Keratinocyte (primary cell): ENCODE measurements around the gene SORBS1. TPM values are rescaled to one million over a fixed set of nuclear protein-coding genes. Genes with fewer than 3 reads are reported as not detected.

Experiments used
- DNase-seq: peaks from one replicate; pipeline ENCODE4 v3.0.0-alpha.2; 2011; ENCODE audit warnings: low read depth, missing footprints, low spot score
- FAIRE-seq: peaks from 2 replicates; lab custom pipeline; 2011; peaks lifted over from hg19 to GRCh38; lab: Jason Lieb, UNC
- H2AFZ ChIP-seq: 2 replicates; pipeline ENCODE4 v1.6.0; 2012; ENCODE audit warnings: low read length, control low read depth, inconsistent platforms; ENCODE audit not compliant: control insufficient read depth
- H3K27ac ChIP-seq: 2 replicates; pipeline ENCODE4 v1.5.1; 2011; ENCODE audit warnings: low read length; ENCODE audit not compliant: control insufficient read depth, insufficient read depth
- H3K27me3 ChIP-seq: 3 replicates; pipeline ENCODE4 v1.6.0; 2011; ENCODE audit warnings: low read length; ENCODE audit not compliant: control insufficient read depth, insufficient read depth; ENCODE audit errors: extremely low read depth
- H3K36me3 ChIP-seq, 2 experiments: 2 replicates in 1 of 2; 3 replicates in 1 of 2; pipeline ENCODE4 v1.5.1; 2011; ENCODE audit warnings: low read length in 2 of 2, mild to moderate bottlenecking in 1 of 2; ENCODE audit not compliant: control insufficient read depth in 2 of 2, insufficient read depth in 2 of 2; ENCODE audit errors: extremely low read depth in 1 of 2
- H3K4me1 ChIP-seq: 3 replicates; pipeline ENCODE4 v1.5.1; 2011; ENCODE audit warnings: low read length; ENCODE audit not compliant: control insufficient read depth, insufficient read depth; ENCODE audit errors: extremely low read depth
- H3K4me2 ChIP-seq: 3 replicates; pipeline ENCODE4 v1.6.0; 2011; ENCODE audit warnings: low read depth, low read length; ENCODE audit not compliant: control insufficient read depth, insufficient read depth; ENCODE audit errors: extremely low read depth
- H3K4me3 ChIP-seq, 3 experiments: fragments of 200-600 bp in 1 of 3; sonication (generic) in 1 of 3; 2 replicates in 2 of 3; 3 replicates in 1 of 3; pipeline ENCODE4 v1.5.1; 2011 to 2016; ENCODE audit warnings: low read length in 3 of 3, mild to moderate bottlenecking in 3 of 3, control low read depth in 2 of 3, inconsistent platforms in 1 of 3, low read depth in 1 of 3, mixed read lengths in 1 of 3, mixed run types in 1 of 3, moderate library complexity in 1 of 3; ENCODE audit not compliant: control insufficient read depth in 2 of 3, insufficient read depth in 2 of 3; ENCODE audit errors: extremely low read depth in 1 of 3
- H3K79me2 ChIP-seq: 2 replicates; pipeline ENCODE4 v1.6.0; 2012; ENCODE audit warnings: low read length; ENCODE audit not compliant: control insufficient read depth, insufficient read depth
- H3K9ac ChIP-seq: 3 replicates; pipeline ENCODE4 v1.6.0; 2011; ENCODE audit warnings: low read length; ENCODE audit not compliant: control insufficient read depth, insufficient read depth; ENCODE audit errors: extremely low read depth
- H3K9me1 ChIP-seq: 3 replicates; pipeline ENCODE4 v1.6.0; 2011; ENCODE audit warnings: low read length; ENCODE audit not compliant: control insufficient read depth, insufficient read depth; ENCODE audit errors: extremely low read depth
- H3K9me3 ChIP-seq: 2 replicates; pipeline ENCODE4 v1.5.1; 2012; ENCODE audit warnings: low read depth, low read length; ENCODE audit not compliant: control insufficient read depth
- H4K20me1 ChIP-seq: 3 replicates; pipeline ENCODE4 v1.6.0; 2011; ENCODE audit warnings: low read length; ENCODE audit not compliant: control insufficient read depth, insufficient read depth; ENCODE audit errors: extremely low read depth
- EZH2 ChIP-seq: IDR thresholded peaks from one replicate; pipeline ENCODE4 v1.6.1; 2012; ENCODE audit warnings: inconsistent platforms, mild to moderate bottlenecking, low read length, moderate library complexity
- dilution Hi-C: fragments of 300-500 bp; cut with MboI; formaldehyde crosslinking; loops from one replicate; pipeline ENCODE4 v1.7.0; 2020; ENCODE audit warnings: low sequenced_read_pairs; ENCODE audit not compliant: extremely low pct_ligation_motif_present
- polyA plus RNA-seq, 5 experiments: library from polyadenylated mRNA; depleted of rRNA in 3 of 5; stranded (reverse) in 3 of 5; stranded (forward) in 1 of 5; unstranded in 1 of 5; fragments of >200 nt; gene quantifications; 1 replicate in 1 of 5; 2 replicates in 3 of 5; 3 replicates in 1 of 5; pipeline versions ENCODE4 v1.2.1 to v1.2.3, GENCODE V29; 2011 to 2012; ENCODE audit warnings: missing spikeins in 2 of 5, low read depth in 1 of 5, low replicate concordance in 1 of 5
- TF ChIP-seq, protein P1 (sequence below), 3 experiments: IDR thresholded peaks in 1 of 3; conservative IDR thresholded peaks in 1 of 3; optimal IDR thresholded peaks in 1 of 3; 2 replicates in 2 of 3; 3 replicates in 1 of 3; pipeline versions ENCODE3 to v1.5.1; 2011; ENCODE audit warnings: low read length in 3 of 3, mild to moderate bottlenecking in 3 of 3, moderate library complexity in 2 of 3, control low read depth in 1 of 3, inconsistent platforms in 1 of 3; ENCODE audit not compliant: insufficient read depth in 2 of 3; ENCODE audit errors: extremely low read depth in 1 of 3

SORBS1 gene
- polyA plus RNA-seq, 1 donor (not counting 4 experiments of a cell fraction or from before 2014, with no cell fraction given): 0.42 TPM

GRCh38 chr10:95397747-95398146 is 163.4 kb downstream of the SORBS1 start:
- Histone ChIP-seq H3K9me1 (no peaks in the 10 kb centered on the region), H3K4me3 (no peak overlapping the region), H3K36me3 (no peaks in the 10 kb centered on the region), H3K4me1 (peaks cover 16% of the 10 kb centered on the region), H2AFZ (no peak overlapping the region), H3K9ac (no peak overlapping the region), H4K20me1 (no peaks in the 10 kb centered on the region), H3K27me3 (no peaks in the 10 kb centered on the region), H3K79me2 (no peaks in the 10 kb centered on the region), H3K4me2 (no peak overlapping the region), H3K9me3 (no peaks in the 10 kb centered on the region), H3K27ac (no peak overlapping the region)
- no peak for FAIRE-seq
- dilution Hi-C loops: no loop called here
- no peak for TF ChIP-seq EZH2
- TF ChIP-seq, protein P1, sequence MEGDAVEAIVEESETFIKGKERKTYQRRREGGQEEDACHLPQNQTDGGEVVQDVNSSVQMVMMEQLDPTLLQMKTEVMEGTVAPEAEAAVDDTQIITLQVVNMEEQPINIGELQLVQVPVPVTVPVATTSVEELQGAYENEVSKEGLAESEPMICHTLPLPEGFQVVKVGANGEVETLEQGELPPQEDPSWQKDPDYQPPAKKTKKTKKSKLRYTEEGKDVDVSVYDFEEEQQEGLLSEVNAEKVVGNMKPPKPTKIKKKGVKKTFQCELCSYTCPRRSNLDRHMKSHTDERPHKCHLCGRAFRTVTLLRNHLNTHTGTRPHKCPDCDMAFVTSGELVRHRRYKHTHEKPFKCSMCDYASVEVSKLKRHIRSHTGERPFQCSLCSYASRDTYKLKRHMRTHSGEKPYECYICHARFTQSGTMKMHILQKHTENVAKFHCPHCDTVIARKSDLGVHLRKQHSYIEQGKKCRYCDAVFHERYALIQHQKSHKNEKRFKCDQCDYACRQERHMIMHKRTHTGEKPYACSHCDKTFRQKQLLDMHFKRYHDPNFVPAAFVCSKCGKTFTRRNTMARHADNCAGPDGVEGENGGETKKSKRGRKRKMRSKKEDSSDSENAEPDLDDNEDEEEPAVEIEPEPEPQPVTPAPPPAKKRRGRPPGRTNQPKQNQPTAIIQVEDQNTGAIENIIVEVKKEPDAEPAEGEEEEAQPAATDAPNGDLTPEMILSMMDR (optimal IDR thresholded peaks at IDR 0.05 in 1 of 3, IDR thresholded peaks at IDR 0.05 in 1 of 3, conservative IDR thresholded peaks at IDR 0.05 in 1 of 3; ENCODE audit: extremely low read depth in 1 of 3, insufficient read depth in 2 of 3, low read length in 3 of 3): no peak
- no peak for DNase-seq

GRCh38 chr10:95395947-95396449 is 165.2 kb downstream of the SORBS1 start:
- no peak overlapping the region for H3K27ac ChIP-seq
- H3K9me3 ChIP-seq: no peaks in the 10 kb centered on the region
- no peak overlapping the region for H3K4me3 ChIP-seq
- no peak for TF ChIP-seq EZH2
- TF ChIP-seq, protein P1 (optimal IDR thresholded peaks at IDR 0.05 in 1 of 3, IDR thresholded peaks at IDR 0.05 in 1 of 3, conservative IDR thresholded peaks at IDR 0.05 in 1 of 3; ENCODE audit: extremely low read depth in 1 of 3, insufficient read depth in 2 of 3, low read length in 3 of 3): no peak
- DNase-seq (no peak), FAIRE-seq (no peak)
- no peak overlapping the region for H3K4me2 ChIP-seq
- H3K9me1 ChIP-seq: no peaks in the 10 kb centered on the region
- no peaks in the 10 kb centered on the region for H4K20me1 ChIP-seq
- no peaks in the 10 kb centered on the region for H3K79me2 ChIP-seq
- dilution Hi-C loops: no loop called here
- H3K36me3 ChIP-seq: no peaks in the 10 kb centered on the region
- no peak overlapping the region for H2AFZ ChIP-seq
- H3K27me3 ChIP-seq: no peaks in the 10 kb centered on the region
- H3K4me1 ChIP-seq: peaks cover 16% of the 10 kb centered on the region
- H3K9ac ChIP-seq: no peak overlapping the region
